Stomach (tissue), 9 donors: ENCODE data around the gene CNOT11. TPM values are rescaled to one million over a fixed set of nuclear protein-coding genes. Genes with fewer than 3 reads are reported as not detected.

Source experiments
- DNase-seq, 2 donors: peaks; one replicate each; pipeline versions ENCODE4 v3.0.0 to v3.0.0-alpha.2; 2013 to 2019
- H3K27ac ChIP-seq, 5 donors: fragments of 200-600 bp in 4 of 5; sonication (generic) in 4 of 5; one replicate each; pipeline ENCODE4 v1.5.1; 2013 to 2019; ENCODE audit warnings: mild to moderate bottlenecking in 1 of 5, moderate library complexity in 1 of 5
- H3K27me3 ChIP-seq, 3 donors: fragments of 200-600 bp; sonication (generic); one replicate each; pipeline ENCODE4 v1.5.1; 2017 to 2019; ENCODE audit warnings: mixed run types in 1 of 3
- H3K36me3 ChIP-seq, 4 donors: fragments of 200-600 bp; sonication (generic); 1 replicate in 3 of 4; 2 replicates in 1 of 4; pipeline ENCODE4 v1.5.1; 2016 to 2019
- H3K4me1 ChIP-seq, 4 donors: fragments of 200-600 bp; sonication (generic); one replicate each; pipeline ENCODE4 v1.5.1; 2016 to 2019
- H3K4me3 ChIP-seq, 4 donors: fragments of 200-600 bp; sonication (generic) in 3 of 4; one replicate each; pipeline ENCODE4 v1.5.1; 2016 to 2019; ENCODE audit warnings: mild to moderate bottlenecking in 1 of 4
- H3K9me3 ChIP-seq, 4 donors: fragments of 200-600 bp; sonication (generic); one replicate each; pipeline ENCODE4 v1.5.1; 2016 to 2019
- EP300 ChIP-seq: sonication (generic); formaldehyde crosslinking; IDR thresholded peaks from one replicate; pipeline ENCODE4 v1.6.1; 2017; ENCODE audit warnings: antibody characterized with exemption
- POLR2A ChIP-seq, 4 donors: fragments of 450-650 bp; IDR thresholded peaks; one replicate each; pipeline ENCODE4 v1.6.1; 2016; ENCODE audit warnings: antibody characterized with exemption in 4 of 4, control low read depth in 2 of 4, mild to moderate bottlenecking in 1 of 4, moderate library complexity in 1 of 4
- POLR2AphosphoS5 ChIP-seq, 3 donors: sonication (generic); formaldehyde crosslinking; IDR thresholded peaks; one replicate each; pipeline ENCODE4 v1.6.1; 2016; ENCODE audit warnings: antibody characterized with exemption in 3 of 3
- WGBS, 5 donors: extraction: QIAGEN DNeasy Blood & Tissue Kit in 3 of 5; methylation state at CpG; one replicate each; pipeline versions ENCODE4 v1.1.5 to v1.1.7; 2013 to 2018; 5-methylcytosine and 5-hydroxymethylcytosine counted together
- intact Hi-C: fragments of 100-400 bp; cut with DNase I; formaldehyde crosslinking; loops from one replicate; pipeline ENCODE4 v1.15.1; 2023; ENCODE audit warnings: low total_unique reads
- polyA plus RNA-seq, 3 donors: library from polyadenylated mRNA; stranded (reverse); fragments of 200-250 nt; gene quantifications; one replicate each; pipeline ENCODE4 v1.2.3, GENCODE V29; 2013
- total RNA-seq, 5 donors: library from RNA; depleted of rRNA; stranded (reverse); fragments of >200 nt; gene quantifications; one replicate each; pipeline versions ENCODE4 v1.1.0 to v1.2.3, GENCODE V29; 2014 to 2016
- TF ChIP-seq, protein P1 (sequence below), 7 experiments: fragments of 450-650 bp in 4 of 7; fragments of 200-600 bp in 3 of 7; sonication (generic) in 3 of 7; IDR thresholded peaks; one replicate each; pipeline ENCODE4 v1.5.1; 2016 to 2019; ENCODE audit warnings: antibody characterized with exemption in 7 of 7, control low read depth in 2 of 7, mild to moderate bottlenecking in 1 of 7
- donor health status: healthy with polysubstance abuse.
- donor health status: Bipolar disorder and iron deficiency.
- donor health status: healthy.

The CNOT11 gene
- total and polyA plus RNA-seq, 8 donors: 9.3 to 71.4 (median 23.3) TPM

DNA sequence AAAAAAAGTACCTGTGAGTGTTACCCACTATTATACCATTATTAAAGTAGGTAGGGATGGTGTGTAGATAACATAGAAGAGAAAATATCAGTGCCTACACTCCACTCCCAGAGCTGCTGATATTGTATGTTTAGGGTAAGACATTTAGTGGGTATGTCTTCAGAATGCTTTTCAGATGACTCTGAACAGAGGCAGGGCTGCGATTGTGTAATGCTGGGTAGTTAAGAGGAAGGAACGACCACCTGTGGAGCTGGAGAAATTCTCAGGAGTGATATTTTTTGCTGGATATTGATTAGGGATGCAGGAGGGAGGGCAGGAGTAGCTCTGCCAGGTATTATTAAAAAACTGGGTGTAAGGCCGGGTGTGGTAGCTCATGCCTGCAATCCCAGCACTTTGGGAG lies 2.8 kb downstream of the CNOT11 start:
- H3K9me3 ChIP-seq: no peaks in the 10 kb centered on the region
- H3K4me3 ChIP-seq: peak overlapping the region in 1 of 4 donors; percentile 13
- peaks cover 24 to 62% (median 49%) of the 10 kb centered on the region in 4 donors for H3K4me1 ChIP-seq
- H3K36me3 ChIP-seq: peaks cover 12 to 39% (median 30%) of the 10 kb centered on the region in 4 donors
- no peak for DNase-seq
- H3K27me3 ChIP-seq: no peaks in the 10 kb centered on the region
- 64 to 81% (median 76%) methylated on average over 3 of the region's 3 CpGs for WGBS, 5 donors
- TF ChIP-seq, protein P1, sequence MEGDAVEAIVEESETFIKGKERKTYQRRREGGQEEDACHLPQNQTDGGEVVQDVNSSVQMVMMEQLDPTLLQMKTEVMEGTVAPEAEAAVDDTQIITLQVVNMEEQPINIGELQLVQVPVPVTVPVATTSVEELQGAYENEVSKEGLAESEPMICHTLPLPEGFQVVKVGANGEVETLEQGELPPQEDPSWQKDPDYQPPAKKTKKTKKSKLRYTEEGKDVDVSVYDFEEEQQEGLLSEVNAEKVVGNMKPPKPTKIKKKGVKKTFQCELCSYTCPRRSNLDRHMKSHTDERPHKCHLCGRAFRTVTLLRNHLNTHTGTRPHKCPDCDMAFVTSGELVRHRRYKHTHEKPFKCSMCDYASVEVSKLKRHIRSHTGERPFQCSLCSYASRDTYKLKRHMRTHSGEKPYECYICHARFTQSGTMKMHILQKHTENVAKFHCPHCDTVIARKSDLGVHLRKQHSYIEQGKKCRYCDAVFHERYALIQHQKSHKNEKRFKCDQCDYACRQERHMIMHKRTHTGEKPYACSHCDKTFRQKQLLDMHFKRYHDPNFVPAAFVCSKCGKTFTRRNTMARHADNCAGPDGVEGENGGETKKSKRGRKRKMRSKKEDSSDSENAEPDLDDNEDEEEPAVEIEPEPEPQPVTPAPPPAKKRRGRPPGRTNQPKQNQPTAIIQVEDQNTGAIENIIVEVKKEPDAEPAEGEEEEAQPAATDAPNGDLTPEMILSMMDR (IDR thresholded peaks at IDR 0.05): no peak
- no peak for TF ChIP-seq POLR2A (IDR thresholded peaks at IDR 0.05)
- TF ChIP-seq POLR2AphosphoS5 (IDR thresholded peaks at IDR 0.05): no peak
- TF ChIP-seq EP300: no peak
- intact Hi-C loops: no loop called here
- H3K27ac ChIP-seq: peak overlapping the region in 2 of 5 donors; percentile 4 to 18

DNA sequence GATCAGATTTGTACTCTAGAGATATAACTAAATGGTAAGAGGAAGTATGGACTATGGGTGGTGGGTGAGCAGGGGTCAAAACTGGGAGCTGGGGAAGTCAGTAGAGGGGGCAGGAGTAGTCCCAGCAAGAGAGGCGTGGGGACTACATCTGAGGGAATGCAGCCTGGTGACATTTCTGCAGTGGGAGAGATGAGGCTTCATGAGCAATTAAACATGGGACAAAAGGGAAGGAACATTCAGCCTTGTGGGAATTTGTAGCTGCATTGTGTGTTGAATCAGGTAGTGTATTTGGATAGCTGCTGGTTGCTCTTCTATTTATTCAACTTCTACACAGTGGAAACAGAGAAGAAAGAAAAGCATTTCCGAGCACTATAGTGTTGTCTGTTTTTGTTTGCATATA lies 3.6 kb downstream of the CNOT11 start:
- TF ChIP-seq POLR2A (IDR thresholded peaks at IDR 0.05) (no peak), EP300 (no peak), POLR2AphosphoS5 (IDR thresholded peaks at IDR 0.05) (no peak)
- TF ChIP-seq, protein P1 (IDR thresholded peaks at IDR 0.05): no peak
- 81 to 90% (median 85%) methylated on average over 2 of the region's 2 CpGs for WGBS, 5 donors
- Histone ChIP-seq H3K36me3 (peaks cover 12 to 46% (median 37%) of the 10 kb centered on the region in 4 donors), H3K9me3 (no peaks in the 10 kb centered on the region), H3K4me3 (no peak overlapping the region), H3K27me3 (no peaks in the 10 kb centered on the region), H3K4me1 (peaks cover 24 to 57% (median 45%) of the 10 kb centered on the region in 4 donors), H3K27ac (no peak overlapping the region)
- DNase-seq: no peak
- intact Hi-C loops: no loop called here

DNA sequence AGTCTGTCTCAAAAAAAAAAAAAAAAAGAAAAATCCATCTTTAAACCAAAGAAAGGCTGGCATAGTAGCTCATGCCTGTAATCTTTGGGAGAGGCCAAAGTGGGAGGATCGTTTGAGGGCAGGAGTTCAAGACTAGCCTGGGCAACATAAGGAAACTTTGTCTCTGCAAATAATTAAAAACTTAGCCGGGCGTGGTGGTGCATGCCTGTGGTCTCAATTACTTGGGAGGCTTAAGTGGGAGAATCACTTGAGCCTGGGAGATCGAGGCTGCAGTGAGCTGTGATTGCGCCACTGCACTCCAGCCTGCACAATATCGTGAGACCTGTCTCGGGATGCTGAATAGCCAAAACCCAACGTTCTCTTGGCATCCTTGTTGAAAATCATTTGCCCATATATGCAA lies 6.1 kb downstream of the CNOT11 start:
- Histone ChIP-seq H3K27me3 (no peaks in the 10 kb centered on the region), H3K9me3 (no peaks in the 10 kb centered on the region), H3K4me1 (peaks cover 22 to 43% (median 35%) of the 10 kb centered on the region in 4 donors), H3K4me3 (no peak overlapping the region), H3K27ac (no peak overlapping the region), H3K36me3 (peaks cover 27 to 67% (median 59%) of the 10 kb centered on the region in 4 donors)
- no peak for DNase-seq
- TF ChIP-seq, protein P1 (IDR thresholded peaks at IDR 0.05): no peak
- TF ChIP-seq POLR2AphosphoS5 (IDR thresholded peaks at IDR 0.05) (no peak), POLR2A (IDR thresholded peaks at IDR 0.05) (no peak), EP300 (no peak)
- intact Hi-C loops: no loop called here
- 96 to 97% (median 97%) methylated on average over 8 of the region's 8 CpGs for WGBS, 5 donors

DNA sequence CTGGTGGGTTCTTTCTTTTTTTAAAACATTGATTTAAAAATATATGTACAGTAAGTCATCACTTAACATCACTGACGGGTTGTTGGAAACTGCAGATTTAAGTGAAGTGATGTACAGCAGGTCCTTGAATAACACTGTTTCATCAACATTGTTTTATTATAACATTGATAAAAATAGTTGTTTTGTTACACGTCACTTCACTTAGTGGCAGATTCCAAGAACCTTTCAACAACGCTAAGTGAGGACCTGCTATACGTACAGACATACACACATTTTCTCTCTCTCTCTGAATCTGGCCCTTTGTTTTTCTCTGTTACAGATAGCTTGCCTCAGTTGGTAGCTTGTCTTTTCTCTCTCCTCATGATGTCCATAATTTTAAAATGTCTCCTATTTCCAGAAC lies 9.5 kb downstream of the CNOT11 start:
- H3K36me3 ChIP-seq: peaks cover 50 to 94% (median 92%) of the 10 kb centered on the region in 4 donors
- peaks cover 0 to 20% (median 10%) of the 10 kb centered on the region in 4 donors for H3K4me1 ChIP-seq
- no peak overlapping the region for H3K4me3 ChIP-seq
- no peaks in the 10 kb centered on the region for H3K27me3 ChIP-seq
- DNase-seq: no peak
- 84 to 96% (median 92%) methylated on average over 4 of the region's 4 CpGs for WGBS, 5 donors
- H3K27ac ChIP-seq: no peak overlapping the region
- no peak for TF ChIP-seq POLR2AphosphoS5 (IDR thresholded peaks at IDR 0.05)
- TF ChIP-seq, protein P1 (IDR thresholded peaks at IDR 0.05): no peak
- TF ChIP-seq EP300: no peak
- no peak for TF ChIP-seq POLR2A (IDR thresholded peaks at IDR 0.05)
- intact Hi-C loops: no loop called here
- no peaks in the 10 kb centered on the region for H3K9me3 ChIP-seq
